Measurements from ENCODE around the gene PLD1. TPM values are rescaled to one million over a fixed set of nuclear protein-coding genes. Genes with fewer than 3 reads are reported as not detected.

Gene PLD1
- total RNA-seq, 2 donors from 2014 or later = 51.3 to 95.2 TPM

- Histone ChIP-seq H3K4me1 (ENCODE audit: control insufficient read depth in 1 of 2, low read depth in 2 of 2) (no peaks in the 10 kb centered on the region), H3K27ac (no peak overlapping the region), H3K4me3 (no peak overlapping the region), H3K27me3 (replicated peaks; ENCODE audit: insufficient read depth) (no peaks in the 10 kb centered on the region), H3K36me3 (peaks cover 13% of the 10 kb centered on the region), H3K9me3 (no peaks in the 10 kb centered on the region)
- DNase-seq (ENCODE audit: low spot score) (no peak), ATAC-seq (ENCODE audit: insufficient number of reproducible peaks, low FRiP score, low read depth) (no peak)
- TF ChIP-seq CTCF (IDR thresholded peaks at IDR 0.05) = no peak
Measured at GRCh38 chr3:171600030-171600429, 210.3 kb downstream of the PLD1 start.

- H3K4me3 ChIP-seq = no peak overlapping the region
- TF ChIP-seq CTCF (IDR thresholded peaks at IDR 0.05) = no peak
- ATAC-seq (ENCODE audit: insufficient number of reproducible peaks, low FRiP score, low read depth) (no peak), DNase-seq (ENCODE audit: low spot score) (no peak)
- no peaks in the 10 kb centered on the region for H3K9me3 ChIP-seq
- H3K27ac ChIP-seq = no peak overlapping the region
- no peaks in the 10 kb centered on the region for H3K27me3 ChIP-seq (replicated peaks; ENCODE audit: insufficient read depth)
- H3K36me3 ChIP-seq = peaks cover 13% of the 10 kb centered on the region
- H3K4me1 ChIP-seq (ENCODE audit: control insufficient read depth in 1 of 2, low read depth in 2 of 2) = no peaks in the 10 kb centered on the region
Measured at GRCh38 chr3:171598990-171599389, 211.3 kb downstream of the PLD1 start.

- ATAC-seq (ENCODE audit: insufficient number of reproducible peaks, low FRiP score, low read depth) (no peak), DNase-seq (ENCODE audit: low spot score) (no peak)
- no peaks in the 10 kb centered on the region for H3K9me3 ChIP-seq
- H3K36me3 ChIP-seq = no peaks in the 10 kb centered on the region
- H3K4me3 ChIP-seq = no peak overlapping the region
- H3K27ac ChIP-seq = no peak overlapping the region
- no peaks in the 10 kb centered on the region for H3K4me1 ChIP-seq (ENCODE audit: control insufficient read depth in 1 of 2, low read depth in 2 of 2)
- no peaks in the 10 kb centered on the region for H3K27me3 ChIP-seq (replicated peaks; ENCODE audit: insufficient read depth)
- TF ChIP-seq CTCF (IDR thresholded peaks at IDR 0.05) = no peak
Measured at GRCh38 chr3:171592786-171593185, 217.5 kb downstream of the PLD1 start.

GRCh38 chr3:171591070-171591469 lies 219.2 kb downstream of the PLD1 start:
- no peak for TF ChIP-seq CTCF (IDR thresholded peaks at IDR 0.05)
- Histone ChIP-seq H3K4me1 (ENCODE audit: control insufficient read depth in 1 of 2, low read depth in 2 of 2) (no peaks in the 10 kb centered on the region), H3K9me3 (no peaks in the 10 kb centered on the region), H3K4me3 (no peak overlapping the region), H3K36me3 (no peaks in the 10 kb centered on the region), H3K27me3 (replicated peaks; ENCODE audit: insufficient read depth) (no peaks in the 10 kb centered on the region), H3K27ac (no peak overlapping the region)
- no peak for ATAC-seq (ENCODE audit: insufficient number of reproducible peaks, low FRiP score, low read depth)
- DNase-seq (ENCODE audit: low spot score) = no peak

- no peak for DNase-seq (ENCODE audit: low spot score)
- no peaks in the 10 kb centered on the region for H3K9me3 ChIP-seq
- no peaks in the 10 kb centered on the region for H3K4me1 ChIP-seq (ENCODE audit: control insufficient read depth in 1 of 2, low read depth in 2 of 2)
- no peak overlapping the region for H3K4me3 ChIP-seq
- TF ChIP-seq CTCF (IDR thresholded peaks at IDR 0.05) = no peak
- no peak overlapping the region for H3K27ac ChIP-seq
- H3K36me3 ChIP-seq = no peaks in the 10 kb centered on the region
- no peaks in the 10 kb centered on the region for H3K27me3 ChIP-seq (replicated peaks; ENCODE audit: insufficient read depth)
- no peak for ATAC-seq (ENCODE audit: insufficient number of reproducible peaks, low FRiP score, low read depth)
Measured at GRCh38 chr3:171586274-171586673, 224.0 kb downstream of the PLD1 start.

All from thoracic aorta (tissue), 2 donors.